Breast epithelium (tissue), 4 donors: ENCODE data around the gene KCNMB2. TPM values are rescaled to one million over a fixed set of nuclear protein-coding genes. Genes with fewer than 3 reads are reported as not detected.
"Not testable (repeated sequence)": the region's sequence is repeated elsewhere in the genome, so short reads cannot be mapped to it uniquely, and the experiment has no call there.

ENCODE experiments used
- DNase-seq, 2 donors: peaks; one replicate each; pipeline ENCODE4 v3.0.0-alpha.2; 2019; ENCODE audit warnings: low spot score in 2 of 2
- H3K27ac ChIP-seq, 2 donors: fragments of 200-600 bp; sonication (generic) in 1 of 2; one replicate each; pipeline ENCODE4 v1.5.1; 2016 to 2019; ENCODE audit warnings: mild to moderate bottlenecking in 1 of 2
- H3K27me3 ChIP-seq, 2 donors: fragments of 200-600 bp; sonication (generic) in 1 of 2; one replicate each; pipeline versions ENCODE4 v1.5.1 to v1.6.0; 2017 to 2019; ENCODE audit warnings: control low read depth in 1 of 2, mild to moderate bottlenecking in 1 of 2
- H3K36me3 ChIP-seq: fragments of 200-600 bp; one replicate; pipeline ENCODE4 v1.5.1; 2019
- H3K4me1 ChIP-seq, 2 donors: fragments of 200-600 bp; sonication (generic); one replicate each; pipeline ENCODE4 v1.5.1; 2016 to 2019; ENCODE audit warnings: control low read depth in 1 of 2
- H3K4me3 ChIP-seq, 3 donors: fragments of 200-600 bp; sonication (generic); 1 replicate in 2 of 3; 2 replicates in 1 of 3; pipeline ENCODE4 v1.5.1; 2016 to 2019; ENCODE audit warnings: mild to moderate bottlenecking in 3 of 3, moderate library complexity in 2 of 3
- H3K9me3 ChIP-seq, 2 donors: fragments of 200-600 bp; sonication (generic) in 1 of 2; one replicate each; pipeline ENCODE4 v1.5.1; 2016 to 2019; ENCODE audit warnings: control low read depth in 1 of 2
- CTCF ChIP-seq, 3 donors: fragments of 450-650 bp; IDR thresholded peaks; one replicate each; pipeline ENCODE4 v1.5.1; 2016 to 2017; ENCODE audit warnings: antibody characterized with exemption in 3 of 3, mild to moderate bottlenecking in 3 of 3, moderate library complexity in 3 of 3
- POLR2A ChIP-seq: fragments of 450-650 bp; IDR thresholded peaks from one replicate; pipeline ENCODE4 v1.6.1; 2016; ENCODE audit warnings: antibody characterized with exemption, mild to moderate bottlenecking, moderate library complexity
- POLR2AphosphoS5 ChIP-seq, 3 donors: sonication (generic); formaldehyde crosslinking; IDR thresholded peaks; one replicate each; pipeline ENCODE4 v1.6.1; 2017; ENCODE audit warnings: antibody characterized with exemption in 3 of 3
- intact Hi-C: fragments of 100-400 bp; cut with DNase I; formaldehyde crosslinking; loops from one replicate; pipeline ENCODE4 v1.15.1; 2023; ENCODE audit warnings: low total_unique reads
- total RNA-seq, 3 donors: library from RNA; depleted of rRNA; stranded (reverse); fragments of >200 nt; gene quantifications; one replicate each; pipeline ENCODE4 v1.1.0, GENCODE V29; 2016

Gene KCNMB2
- total RNA-seq, 3 donors from 2014 or later, result 0.59 TPM; not detected in 2

GRCh38 chr3:178736300-178736699 is 200.1 kb downstream of the KCNMB2 start:
- H3K27me3 ChIP-seq, result no peaks in the 10 kb centered on the region
- TF ChIP-seq POLR2A (no peak), CTCF (IDR thresholded peaks at IDR 0.05) (no peak), POLR2AphosphoS5 (IDR thresholded peaks at IDR 0.05) (no peak)
- no peaks in the 10 kb centered on the region for H3K36me3 ChIP-seq
- intact Hi-C loops, result no loop called here
- no peak overlapping the region for H3K4me3 ChIP-seq
- no peaks in the 10 kb centered on the region for H3K9me3 ChIP-seq
- H3K27ac ChIP-seq, result no peak overlapping the region
- no peak for DNase-seq
- H3K4me1 ChIP-seq, result no peaks in the 10 kb centered on the region

- intact Hi-C loops, result no loop called here
- no peak overlapping the region for H3K27ac ChIP-seq
Observed at GRCh38 chr3:178739720-178740119, 203.5 kb downstream of the KCNMB2 start.

GRCh38 chr3:178741020-178741419 is 204.8 kb downstream of the KCNMB2 start:
- no peak for TF ChIP-seq POLR2A
- no peak for TF ChIP-seq CTCF (IDR thresholded peaks at IDR 0.05)
- TF ChIP-seq POLR2AphosphoS5 (IDR thresholded peaks at IDR 0.05), result no peak
- DNase-seq, result no peak
- H3K4me1 ChIP-seq, result no peaks in the 10 kb centered on the region

More at GRCh38 chr3:178739720-178740119, 203.5 kb downstream of the KCNMB2 start:
- Histone ChIP-seq H3K36me3 (no peaks in the 10 kb centered on the region), H3K27me3 (no peaks in the 10 kb centered on the region), H3K4me3 (no peak overlapping the region), H3K4me1 (no peaks in the 10 kb centered on the region), H3K9me3 (no peaks in the 10 kb centered on the region)
- DNase-seq, result no peak
- TF ChIP-seq POLR2A (no peak), CTCF (IDR thresholded peaks at IDR 0.05) (no peak), POLR2AphosphoS5 (IDR thresholded peaks at IDR 0.05) (no peak)

GRCh38 chr3:178743297-178743696 is 207.1 kb downstream of the KCNMB2 start:
- intact Hi-C loops, result no loop called here
- H3K27me3 ChIP-seq, result no peaks in the 10 kb centered on the region
- no peaks in the 10 kb centered on the region for H3K36me3 ChIP-seq
- DNase-seq, result no peak
- no peak overlapping the region for H3K4me3 ChIP-seq
- no peak overlapping the region for H3K27ac ChIP-seq
- no peaks in the 10 kb centered on the region for H3K9me3 ChIP-seq
- H3K4me1 ChIP-seq, result no peaks in the 10 kb centered on the region
- TF ChIP-seq CTCF (IDR thresholded peaks at IDR 0.05) (no peak), POLR2A (no peak), POLR2AphosphoS5 (IDR thresholded peaks at IDR 0.05) (no peak)

More at GRCh38 chr3:178741020-178741419, 204.8 kb downstream of the KCNMB2 start:
- H3K27ac ChIP-seq, result no peak overlapping the region
- no peaks in the 10 kb centered on the region for H3K27me3 ChIP-seq
- H3K4me3 ChIP-seq, result no peak overlapping the region
- intact Hi-C loops, result no loop called here
- H3K9me3 ChIP-seq, result no peaks in the 10 kb centered on the region
- no peaks in the 10 kb centered on the region for H3K36me3 ChIP-seq

- H3K4me3 ChIP-seq, intact Hi-C loops, H3K36me3 ChIP-seq, H3K27ac ChIP-seq, H3K9me3 ChIP-seq, DNase-seq, H3K4me1 ChIP-seq, H3K27me3 ChIP-seq: not testable (repeated sequence)
Observed at GRCh38 chr3:178745861-178746655, 209.8 kb downstream of the KCNMB2 start.
